HG02610 (cell line): ENCODE data around the gene BRD4.

Experiments
- ATAC-seq: cut with Tn5 transposase; IDR thresholded peaks from one replicate; pipeline ENCODE4 v1.9.1; 2021; ENCODE audit warnings: mild to moderate bottlenecking, moderate library complexity; ENCODE audit not compliant: unreplicated experiment

BRD4 gene

GRCh38 chr19:15316498-15316897, 15.8 kb downstream of the BRD4 start:
- ATAC-seq, result no peak

GRCh38 chr19:15315101-15315500, 17.2 kb downstream of the BRD4 start:
- no peak for ATAC-seq

GRCh38 chr19:15313649-15314279, 18.6 kb downstream of the BRD4 start:
- no peak for ATAC-seq

- no peak for ATAC-seq
These were observed 25.2 kb downstream of the BRD4 start for GRCh38 chr19:15307169-15307568.

- no peak for ATAC-seq
These were observed 26.6 kb downstream of the BRD4 start for GRCh38 chr19:15305582-15306334.

GRCh38 chr19:15304140-15304705, 28.1 kb downstream of the BRD4 start:
- ATAC-seq, result no peak

GRCh38 chr19:15303105-15303780, 29.1 kb downstream of the BRD4 start:
- no peak for ATAC-seq

GRCh38 chr19:15300533-15301197, 31.7 kb downstream of the BRD4 start:
- no peak for ATAC-seq

- no peak for ATAC-seq
These were observed 32.5 kb downstream of the BRD4 start for GRCh38 chr19:15299568-15300409.

- ATAC-seq, result no peak
These were observed 33.3 kb downstream of the BRD4 start for GRCh38 chr19:15298847-15299567.

- ATAC-seq, result no peak
These were observed 34.7 kb downstream of the BRD4 start for GRCh38 chr19:15297416-15298224.

- ATAC-seq, result no peak
These were observed 35.4 kb downstream of the BRD4 start for GRCh38 chr19:15296841-15297415.

GRCh38 chr19:15296353-15296752, 36.0 kb downstream of the BRD4 start:
- no peak for ATAC-seq

GRCh38 chr19:15294561-15294990, 37.8 kb downstream of the BRD4 start:
- no peak for ATAC-seq

GRCh38 chr19:15293781-15294491, 38.4 kb downstream of the BRD4 start:
- no peak for ATAC-seq

- no peak for ATAC-seq
These were observed 39.3 kb downstream of the BRD4 start for GRCh38 chr19:15292847-15293582.

GRCh38 chr19:15292140-15292539, 40.2 kb downstream of the BRD4 start:
- no peak for ATAC-seq
